ENCODE data around the gene PRKAG1.

DNA sequence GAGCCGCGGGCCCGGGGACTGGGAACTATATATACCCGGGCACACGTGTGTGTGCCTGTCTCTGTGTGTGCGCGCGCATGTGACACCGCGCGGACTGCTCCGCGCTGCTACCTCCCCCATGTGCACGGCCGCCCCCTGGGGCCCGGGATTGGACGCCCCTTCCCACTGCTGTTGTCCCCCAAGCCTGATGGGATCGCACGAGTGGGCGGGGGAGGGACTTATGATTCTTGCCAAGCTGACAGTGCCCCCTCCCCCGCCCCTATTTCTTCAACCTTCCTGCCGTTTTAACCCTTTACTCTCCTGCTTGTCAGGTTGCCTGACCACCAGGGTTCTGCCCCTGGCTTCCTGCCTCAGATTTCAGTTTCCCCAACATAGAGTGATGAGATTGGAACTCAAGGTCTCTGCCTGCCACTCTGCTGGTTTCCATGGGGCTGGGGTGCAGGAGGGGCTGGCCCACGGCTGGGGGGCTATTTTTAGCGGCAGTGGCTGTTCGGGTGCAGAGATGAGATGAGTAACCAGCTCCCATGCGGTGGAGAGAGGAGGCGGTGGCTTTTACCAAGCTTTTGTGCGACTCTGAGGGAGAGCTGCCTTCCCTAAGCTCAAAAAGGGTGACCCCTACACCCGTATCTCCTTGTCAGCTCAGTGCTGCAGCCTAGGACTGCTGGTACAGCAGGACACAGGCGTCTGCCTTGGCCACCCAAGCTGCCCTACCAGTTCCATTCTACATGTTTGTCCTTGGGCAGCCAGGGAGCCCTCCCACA is 19.0 kb downstream of the PRKAG1 start, which contains the start of gene DDN:
- TF ChIP-seq, protein P1, sequence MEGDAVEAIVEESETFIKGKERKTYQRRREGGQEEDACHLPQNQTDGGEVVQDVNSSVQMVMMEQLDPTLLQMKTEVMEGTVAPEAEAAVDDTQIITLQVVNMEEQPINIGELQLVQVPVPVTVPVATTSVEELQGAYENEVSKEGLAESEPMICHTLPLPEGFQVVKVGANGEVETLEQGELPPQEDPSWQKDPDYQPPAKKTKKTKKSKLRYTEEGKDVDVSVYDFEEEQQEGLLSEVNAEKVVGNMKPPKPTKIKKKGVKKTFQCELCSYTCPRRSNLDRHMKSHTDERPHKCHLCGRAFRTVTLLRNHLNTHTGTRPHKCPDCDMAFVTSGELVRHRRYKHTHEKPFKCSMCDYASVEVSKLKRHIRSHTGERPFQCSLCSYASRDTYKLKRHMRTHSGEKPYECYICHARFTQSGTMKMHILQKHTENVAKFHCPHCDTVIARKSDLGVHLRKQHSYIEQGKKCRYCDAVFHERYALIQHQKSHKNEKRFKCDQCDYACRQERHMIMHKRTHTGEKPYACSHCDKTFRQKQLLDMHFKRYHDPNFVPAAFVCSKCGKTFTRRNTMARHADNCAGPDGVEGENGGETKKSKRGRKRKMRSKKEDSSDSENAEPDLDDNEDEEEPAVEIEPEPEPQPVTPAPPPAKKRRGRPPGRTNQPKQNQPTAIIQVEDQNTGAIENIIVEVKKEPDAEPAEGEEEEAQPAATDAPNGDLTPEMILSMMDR (IDR thresholded peaks at IDR 0.05) = no peak
- TF ChIP-seq RARB (CRISPR knock-in tag; IDR thresholded peaks at IDR 0.05) = no peak

Measured in A549 (cell line).